Spleen (tissue), 11 donors: Measurements from ENCODE around the gene TCP11L2. TPM values are rescaled to one million over a fixed set of nuclear protein-coding genes. Genes with fewer than 3 reads are reported as not detected.

Experiments
- DNase-seq: peaks from one replicate; pipeline ENCODE4 v3.0.0-alpha.2; 2020
- H3K27ac ChIP-seq, 8 donors: fragments of 200-600 bp; sonication (generic) in 7 of 8; 1 replicate in 4 of 8; 2 replicates in 4 of 8; pipeline versions ENCODE4 v1.5.0 to v1.8.0; 2016 to 2021; ENCODE audit warnings: inconsistent platforms in 4 of 8, mild to moderate bottlenecking in 4 of 8, moderate library complexity in 1 of 8
- H3K27me3 ChIP-seq, 7 donors: fragments of 200-600 bp; sonication (generic) in 6 of 7; replicated peaks in 1 of 7; 1 replicate in 4 of 7; 2 replicates in 3 of 7; pipeline versions ENCODE4 v1.5.0 to v1.8.0; 2016 to 2021; ENCODE audit warnings: inconsistent platforms in 3 of 7, mild to moderate bottlenecking in 1 of 7
- H3K36me3 ChIP-seq, 6 donors: fragments of 200-600 bp; sonication (generic) in 5 of 6; 1 replicate in 4 of 6; 2 replicates in 2 of 6; pipeline versions ENCODE4 v1.5.0 to v1.8.0; 2016 to 2021; ENCODE audit warnings: inconsistent platforms in 2 of 6
- H3K4me1 ChIP-seq, 6 donors: fragments of 200-600 bp; sonication (generic) in 5 of 6; 1 replicate in 3 of 6; 2 replicates in 3 of 6; pipeline versions ENCODE4 v1.5.0 to v1.8.0; 2016 to 2021; ENCODE audit warnings: inconsistent platforms in 3 of 6
- H3K4me3 ChIP-seq, 8 donors: fragments of 200-600 bp; sonication (generic) in 7 of 8; 1 replicate in 4 of 8; 2 replicates in 4 of 8; pipeline versions ENCODE4 v1.5.0 to v1.8.0; 2016 to 2021; ENCODE audit warnings: inconsistent platforms in 4 of 8, mild to moderate bottlenecking in 4 of 8, moderate library complexity in 2 of 8
- H3K9me3 ChIP-seq, 8 donors: fragments of 200-600 bp; sonication (generic) in 7 of 8; 1 replicate in 4 of 8; 2 replicates in 4 of 8; pipeline versions ENCODE4 v1.5.0 to v1.8.0; 2016 to 2021; ENCODE audit warnings: inconsistent platforms in 4 of 8
- POLR2A ChIP-seq, 3 donors: fragments of 450-650 bp; IDR thresholded peaks; one replicate each; pipeline ENCODE4 v1.5.1; 2017; ENCODE audit warnings: antibody characterized with exemption in 3 of 3, mild to moderate bottlenecking in 1 of 3
- POLR2AphosphoS5 ChIP-seq, 3 donors: sonication (generic); formaldehyde crosslinking; IDR thresholded peaks; one replicate each; pipeline ENCODE4 v1.5.1; 2017; ENCODE audit warnings: antibody characterized with exemption in 3 of 3
- WGBS, 5 donors: extraction: QIAGEN DNeasy Blood & Tissue Kit in 3 of 5; methylation state at CpG; one replicate each; pipeline versions ENCODE4 v1.1.5 to v1.1.7; 2013 to 2018; 5-methylcytosine and 5-hydroxymethylcytosine counted together
- intact Hi-C: fragments of 100-400 bp; cut with DNase I; formaldehyde crosslinking; loops from one replicate; pipeline ENCODE4 v1.15.0; 2023; ENCODE audit warnings: low total_unique reads
- polyA plus RNA-seq, 3 donors: library from polyadenylated mRNA; stranded (reverse); fragments of 200-250 nt; gene quantifications; one replicate each; pipeline ENCODE4 v1.2.1, GENCODE V29; 2013
- total RNA-seq, 7 donors: library from RNA; depleted of rRNA in 3 of 7; stranded (reverse); fragments of >200 nt in 3 of 7; fragmentation: NEBNext Ultra II Directional in 4 of 7; extraction: Animal tissue kit (Norgen Biotek cat#: 25700) in 4 of 7; gene quantifications; one replicate each; pipeline versions ENCODE4 v1.1.0 to v1.2.1, GENCODE V29; 2016 to 2021
- TF ChIP-seq, protein P1 (sequence below), 11 experiments: fragments of 200-600 bp in 7 of 11; fragments of 450-650 bp in 4 of 11; sonication (generic) in 4 of 11; IDR thresholded peaks in 8 of 11; conservative IDR thresholded peaks in 3 of 11; 1 replicate in 7 of 11; 2 replicates in 4 of 11; pipeline versions ENCODE4 v1.4.0 to v1.8.0; 2016 to 2021; ENCODE audit warnings: antibody characterized with exemption in 11 of 11, inconsistent platforms in 4 of 11, mild to moderate bottlenecking in 1 of 11
- donor health status: healthy with polysubstance abuse.
- donor health status: DM: no; HTN: no; CAD: no; lungs with moderate emphysema.
- donor health status: DM: no; HTN: no; CAD: no.
- donor health status: Bipolar disorder and iron deficiency.
- donor health status: healthy.
- donor health status: DM: no; HTN: no; CAD: no.
- donor health status: DM: yes; HTN: yes; CAD: no.

Gene TCP11L2
- total and polyA plus RNA-seq, 10 donors, result 1.2 to 88.3 (median 45.8) TPM

DNA sequence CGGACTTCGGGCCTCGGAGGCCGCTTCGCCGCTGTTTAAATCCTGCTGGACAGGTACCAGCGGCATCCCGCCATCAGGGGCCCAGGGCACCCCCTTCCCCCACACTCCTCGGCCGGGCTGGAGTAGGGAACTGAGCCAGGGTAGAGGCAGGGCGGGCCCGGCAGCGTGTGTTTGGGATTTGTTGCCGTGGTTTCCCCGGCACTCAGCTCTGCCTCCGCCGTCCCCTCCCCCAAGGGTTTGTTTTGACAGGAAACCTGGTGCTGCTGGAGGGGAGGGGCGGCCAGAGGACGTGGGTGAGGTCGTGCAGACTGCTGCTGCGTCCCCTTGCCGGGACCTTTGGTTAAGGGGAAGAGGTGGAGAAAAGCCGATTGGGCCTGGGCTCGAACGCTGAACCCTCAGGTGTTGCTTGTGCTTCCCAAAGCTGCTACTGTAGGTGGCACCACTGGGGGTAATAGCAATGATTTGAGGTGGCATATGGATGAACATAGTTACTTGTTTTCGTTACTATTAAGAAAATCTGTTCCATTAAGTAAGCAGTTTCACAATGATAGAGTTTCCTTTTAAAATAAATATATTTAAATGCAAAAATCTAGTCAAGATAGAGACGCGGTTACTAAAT is 778 bp downstream of the TCP11L2 start:
- intact Hi-C loops, result loop anchor here (10.0 kb wide), 1 partner anchor 51 kb away; the partner anchor contains the start of gene POLR3B
- Histone ChIP-seq H3K27ac (peak overlapping the region; percentile 94 to 99 (median 96)), H3K9me3 (no peaks in the 10 kb centered on the region), H3K27me3 (no peaks in the 10 kb centered on the region), H3K4me1 (peaks cover 13 to 69% (median 50%) of the 10 kb centered on the region in 6 donors), H3K36me3 (peaks cover 0 to 12% (median 0%) of the 10 kb centered on the region in 6 donors), H3K4me3 (peak overlapping the region; percentile 70 to 99 (median 94))
- DNase-seq, result peak; percentile 97
- TF ChIP-seq POLR2AphosphoS5 (IDR thresholded peaks at IDR 0.05) (peak; percentile 86 to 88 (median 86)), POLR2A (IDR thresholded peaks at IDR 0.05) (no peak)
- TF ChIP-seq, protein P1, sequence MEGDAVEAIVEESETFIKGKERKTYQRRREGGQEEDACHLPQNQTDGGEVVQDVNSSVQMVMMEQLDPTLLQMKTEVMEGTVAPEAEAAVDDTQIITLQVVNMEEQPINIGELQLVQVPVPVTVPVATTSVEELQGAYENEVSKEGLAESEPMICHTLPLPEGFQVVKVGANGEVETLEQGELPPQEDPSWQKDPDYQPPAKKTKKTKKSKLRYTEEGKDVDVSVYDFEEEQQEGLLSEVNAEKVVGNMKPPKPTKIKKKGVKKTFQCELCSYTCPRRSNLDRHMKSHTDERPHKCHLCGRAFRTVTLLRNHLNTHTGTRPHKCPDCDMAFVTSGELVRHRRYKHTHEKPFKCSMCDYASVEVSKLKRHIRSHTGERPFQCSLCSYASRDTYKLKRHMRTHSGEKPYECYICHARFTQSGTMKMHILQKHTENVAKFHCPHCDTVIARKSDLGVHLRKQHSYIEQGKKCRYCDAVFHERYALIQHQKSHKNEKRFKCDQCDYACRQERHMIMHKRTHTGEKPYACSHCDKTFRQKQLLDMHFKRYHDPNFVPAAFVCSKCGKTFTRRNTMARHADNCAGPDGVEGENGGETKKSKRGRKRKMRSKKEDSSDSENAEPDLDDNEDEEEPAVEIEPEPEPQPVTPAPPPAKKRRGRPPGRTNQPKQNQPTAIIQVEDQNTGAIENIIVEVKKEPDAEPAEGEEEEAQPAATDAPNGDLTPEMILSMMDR (IDR thresholded peaks at IDR 0.05 in 8 of 11, conservative IDR thresholded peaks at IDR 0.05 in 3 of 11), result peak in 3 of 11 experiments; percentile 20 to 33 (median 23)
- WGBS, 5 donors, result 3 to 4% (median 4%) methylated on average over 24 to 28 of the region's 28 CpGs

DNA sequence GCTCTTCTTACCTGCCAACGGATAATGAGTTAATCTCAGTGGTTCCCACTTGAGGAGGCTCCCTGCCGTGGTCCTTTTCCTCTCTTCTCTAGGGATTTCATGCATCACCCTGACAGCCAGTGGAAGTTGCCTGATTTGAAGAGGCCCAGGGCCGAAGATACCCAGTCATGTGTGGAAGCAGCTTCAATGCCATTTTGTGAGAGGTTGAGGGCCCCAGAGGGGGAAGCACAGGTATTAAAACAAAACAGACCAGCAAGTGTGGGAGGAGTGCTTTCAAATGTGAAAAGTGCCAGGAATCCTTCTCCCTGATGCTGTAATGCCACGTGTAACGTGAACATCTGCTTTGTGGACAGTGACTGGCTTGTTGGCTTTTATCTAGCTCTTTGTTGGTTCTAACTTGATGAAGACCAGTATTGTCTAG is 1.5 kb downstream of the TCP11L2 start:
- peaks cover 13 to 73% (median 53%) of the 10 kb centered on the region in 6 donors for H3K4me1 ChIP-seq
- WGBS, 5 donors, result 52 to 58% (median 53%) methylated on average over 5 of the region's 5 CpGs

DNA sequence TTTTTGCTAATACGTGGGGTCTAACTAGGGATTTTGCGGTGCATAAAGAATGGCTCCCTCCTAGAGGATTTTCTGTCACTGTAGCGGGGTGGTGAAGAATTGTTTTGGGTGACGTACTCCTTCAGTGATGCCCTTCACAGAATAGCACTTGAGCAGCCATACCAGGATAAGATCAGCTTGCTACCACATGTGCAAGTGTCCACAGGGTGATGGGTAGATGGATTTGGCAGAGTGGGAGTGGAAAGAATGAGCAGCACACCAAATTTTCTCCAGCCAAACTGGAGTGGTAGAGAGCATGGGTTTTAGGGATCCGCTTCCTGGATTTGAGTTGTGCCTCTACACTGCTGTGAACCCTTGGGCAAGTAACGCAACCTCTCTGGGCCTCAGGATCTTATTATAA is 2.3 kb downstream of the TCP11L2 start:
- H3K27ac ChIP-seq, result peak overlapping the region in 2 of 8 donors; percentile 97 to 99
- intact Hi-C loops, result loop anchor here (10.0 kb wide), 1 partner anchor 50 kb away; the partner anchor contains the start of gene POLR3B

More for the DNA sequence above, 1.5 kb downstream of the TCP11L2 start:
- H3K27me3 ChIP-seq, result no peaks in the 10 kb centered on the region
- H3K9me3 ChIP-seq, result no peaks in the 10 kb centered on the region
- intact Hi-C loops, result loop anchor here (10.0 kb wide), 1 partner anchor 51 kb away; the partner anchor contains the start of gene POLR3B
- H3K4me3 ChIP-seq, result peak overlapping the region in 6 of 8 donors; percentile 70 to 99 (median 94)
- peaks cover 0 to 13% (median 0%) of the 10 kb centered on the region in 6 donors for H3K36me3 ChIP-seq
- H3K27ac ChIP-seq, result peak overlapping the region; percentile 94 to 99 (median 96)
- no peak for DNase-seq
- TF ChIP-seq POLR2AphosphoS5 (IDR thresholded peaks at IDR 0.05) (no peak), POLR2A (IDR thresholded peaks at IDR 0.05) (no peak)
- TF ChIP-seq, protein P1 (IDR thresholded peaks at IDR 0.05 in 8 of 11, conservative IDR thresholded peaks at IDR 0.05 in 3 of 11), result no peak

More for the DNA sequence above, 2.3 kb downstream of the TCP11L2 start:
- TF ChIP-seq, protein P1 (IDR thresholded peaks at IDR 0.05 in 8 of 11, conservative IDR thresholded peaks at IDR 0.05 in 3 of 11), result no peak
- TF ChIP-seq POLR2AphosphoS5 (IDR thresholded peaks at IDR 0.05) (no peak), POLR2A (IDR thresholded peaks at IDR 0.05) (no peak)
- WGBS, 5 donors, result 93 to 96% (median 96%) methylated on average over 6 of the region's 6 CpGs
- H3K4me1 ChIP-seq, result peaks cover 15 to 81% (median 56%) of the 10 kb centered on the region in 6 donors
- no peaks in the 10 kb centered on the region for H3K9me3 ChIP-seq
- DNase-seq, result no peak
- H3K36me3 ChIP-seq, result peaks cover 0 to 13% (median 0%) of the 10 kb centered on the region in 6 donors
- H3K4me3 ChIP-seq, result peak overlapping the region in 1 of 8 donors; percentile 95
- no peaks in the 10 kb centered on the region for H3K27me3 ChIP-seq
